BLaER1 treated with 17β-estradiol and CSF1 and Interleukin-3, amounts not matched to agents 10 nM and 100 nM (cell line): ENCODE measurements around the gene PDE2A.

ENCODE experiments used
- H3K27ac ChIP-seq, 11 experiments: shearing (Covaris generic); formaldehyde crosslinking; 2 replicates each; pipeline ENCODE4 v1.8.1; 2022
- H3K27me3 ChIP-seq, 11 experiments: shearing (Covaris generic); formaldehyde crosslinking; 2 replicates each; pipeline ENCODE4 v1.8.1; 2022
- H3K36me3 ChIP-seq, 11 experiments: shearing (Covaris generic); formaldehyde crosslinking; 2 replicates each; pipeline ENCODE4 v1.8.1; 2022
- H3K4me1 ChIP-seq, 10 experiments: shearing (Covaris generic); formaldehyde crosslinking; 2 replicates each; pipeline ENCODE4 v1.8.1; 2022
- H3K4me2 ChIP-seq, 11 experiments: shearing (Covaris generic); formaldehyde crosslinking; 2 replicates each; pipeline ENCODE4 v1.8.1; 2022
- H3K4me3 ChIP-seq, 10 experiments: shearing (Covaris generic); formaldehyde crosslinking; 2 replicates each; pipeline ENCODE4 v1.8.1; 2022
- H3K9ac ChIP-seq, 11 experiments: shearing (Covaris generic); formaldehyde crosslinking; 2 replicates each; pipeline ENCODE4 v1.8.1; 2022
- H3K9me3 ChIP-seq, 11 experiments: shearing (Covaris generic); formaldehyde crosslinking; replicated peaks in 1 of 11; 2 replicates each; pipeline ENCODE4 v1.8.1; 2022
- H4K20me1 ChIP-seq, 11 experiments: shearing (Covaris generic); formaldehyde crosslinking; 2 replicates each; pipeline ENCODE4 v1.8.1; 2022
- Cebpa-rat ChIP-seq, 11 experiments: shearing (Covaris generic); IDR thresholded peaks; 2 replicates each; pipeline ENCODE4 v1.8.1; 2022

PDE2A gene

DNA sequence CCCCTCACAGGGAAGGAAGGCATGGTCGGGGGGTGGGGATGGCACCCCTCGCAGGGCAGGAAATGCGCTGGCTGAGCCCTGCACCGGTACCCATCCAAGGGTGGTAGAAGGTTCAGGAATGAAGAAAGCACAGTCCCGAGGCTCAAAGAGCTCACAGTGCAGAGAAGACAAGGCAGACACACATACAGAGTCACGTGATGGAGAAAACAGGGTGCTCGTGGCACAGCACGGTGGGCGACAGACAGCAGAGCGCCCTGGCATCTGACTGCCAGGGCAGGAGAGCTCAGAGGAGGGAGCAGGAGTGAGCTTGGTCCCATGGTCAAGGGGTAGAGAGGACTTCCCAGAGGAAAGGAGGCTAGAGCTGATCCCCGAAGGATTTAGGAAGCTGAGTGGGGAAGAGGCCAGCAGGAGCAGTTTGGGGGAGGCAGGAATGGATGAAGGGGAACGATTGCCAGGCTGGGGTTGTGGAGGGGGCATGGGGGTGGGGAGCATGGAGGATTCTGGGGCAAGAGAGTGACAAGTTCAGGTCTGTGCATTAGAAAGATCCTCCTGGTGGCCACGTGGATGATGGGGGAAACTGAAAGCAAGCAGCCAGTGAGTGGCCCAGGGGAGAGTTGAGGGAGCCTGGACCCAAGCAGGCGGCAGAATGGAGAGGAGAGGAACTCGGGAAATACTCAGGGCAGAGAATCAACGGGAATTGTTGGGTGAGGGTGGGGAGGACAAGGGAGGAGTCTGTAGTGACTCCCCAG, 43.9 kb downstream of the PDE2A start:
- Histone ChIP-seq H3K27me3 (peaks cover 0 to 3% (median 0%) of the 10 kb centered on the region in 11 experiments; a peak in 7 of 22 replicates), H3K9ac (no peak overlapping the region), H3K27ac (no peak overlapping the region), H3K9me3 (no peaks in the 10 kb centered on the region), H3K4me1 (peaks cover under 1 to 47% (median 13%) of the 10 kb centered on the region in 10 experiments; a peak in 17 of 20 replicates), H3K36me3 (no peaks in the 10 kb centered on the region), H4K20me1 (no peaks in the 10 kb centered on the region; a peak in 2 of 22 replicates), H3K4me2 (no peak overlapping the region), H3K4me3 (no peak overlapping the region)
- no peak for TF ChIP-seq Cebpa-rat (IDR thresholded peaks at IDR 0.05)

DNA sequence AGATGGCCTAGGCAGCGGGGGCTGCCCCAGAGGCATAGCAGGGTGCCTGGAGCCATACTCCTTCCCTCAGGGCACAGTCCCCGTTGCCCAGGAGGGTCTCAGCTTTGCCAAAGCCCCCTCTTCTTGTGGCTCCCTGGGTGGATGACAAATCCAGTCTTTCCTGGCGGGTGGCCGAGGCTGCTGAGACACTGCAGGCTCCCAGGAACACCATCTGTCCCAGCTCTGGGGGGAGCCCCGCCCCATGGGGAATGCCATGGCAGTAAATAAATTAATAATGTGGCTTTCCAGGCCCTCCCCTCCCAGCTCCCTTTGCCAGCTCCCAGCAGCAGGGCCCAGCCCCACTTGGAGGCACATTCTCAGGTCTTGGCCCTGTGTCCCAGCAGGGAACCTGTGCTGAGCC, 45.0 kb downstream of the PDE2A start:
- H3K4me2 ChIP-seq = no peak overlapping the region
- H3K36me3 ChIP-seq = no peaks in the 10 kb centered on the region
- H3K27ac ChIP-seq = no peak overlapping the region
- TF ChIP-seq Cebpa-rat (IDR thresholded peaks at IDR 0.05) = no peak
- no peaks in the 10 kb centered on the region for H3K27me3 ChIP-seq
- no peak overlapping the region for H3K9ac ChIP-seq
- no peaks in the 10 kb centered on the region; a peak in 2 of 22 replicates for H4K20me1 ChIP-seq
- peaks cover 7 to 47% (median 22%) of the 10 kb centered on the region in 10 experiments; a peak in 18 of 20 replicates for H3K4me1 ChIP-seq
- H3K4me3 ChIP-seq = no peak overlapping the region
- no peaks in the 10 kb centered on the region for H3K9me3 ChIP-seq

DNA sequence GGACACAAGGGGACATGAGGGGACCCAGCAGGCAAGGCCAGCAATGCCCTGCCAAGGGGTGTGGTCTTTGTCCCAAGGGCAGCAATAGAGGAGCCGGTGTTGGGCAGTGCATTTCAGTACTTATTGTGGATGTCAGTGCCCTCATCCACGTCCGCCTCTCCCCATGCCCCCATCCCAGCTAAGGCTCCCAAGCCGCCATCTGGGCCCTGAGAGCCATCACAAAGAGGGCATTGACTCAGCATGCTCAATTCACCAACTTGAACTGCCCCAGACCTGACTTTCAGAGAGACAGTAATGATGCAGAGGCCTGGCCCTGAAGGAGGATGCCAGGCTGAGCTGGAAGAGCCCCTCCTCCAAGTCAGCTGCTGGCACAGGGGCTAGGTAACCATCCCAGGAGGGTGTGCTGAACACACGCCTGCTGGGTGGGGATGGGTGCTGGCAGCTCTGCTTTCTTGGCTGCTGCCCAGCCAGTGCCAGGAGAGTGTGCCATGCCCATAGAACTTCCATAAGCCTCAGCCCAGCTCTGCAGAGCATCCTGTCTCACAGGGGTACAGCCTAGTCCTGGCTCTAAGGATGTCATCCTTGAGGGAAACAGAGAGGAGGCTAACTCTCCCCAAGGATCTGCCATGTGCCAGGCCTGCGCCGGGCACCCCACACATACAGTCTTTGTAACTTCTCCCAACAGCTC, 46.5 kb downstream of the PDE2A start:
- peaks cover 7 to 36% (median 17%) of the 10 kb centered on the region in 10 experiments; a peak in 18 of 20 replicates for H3K4me1 ChIP-seq
- no peak for TF ChIP-seq Cebpa-rat (IDR thresholded peaks at IDR 0.05)

DNA sequence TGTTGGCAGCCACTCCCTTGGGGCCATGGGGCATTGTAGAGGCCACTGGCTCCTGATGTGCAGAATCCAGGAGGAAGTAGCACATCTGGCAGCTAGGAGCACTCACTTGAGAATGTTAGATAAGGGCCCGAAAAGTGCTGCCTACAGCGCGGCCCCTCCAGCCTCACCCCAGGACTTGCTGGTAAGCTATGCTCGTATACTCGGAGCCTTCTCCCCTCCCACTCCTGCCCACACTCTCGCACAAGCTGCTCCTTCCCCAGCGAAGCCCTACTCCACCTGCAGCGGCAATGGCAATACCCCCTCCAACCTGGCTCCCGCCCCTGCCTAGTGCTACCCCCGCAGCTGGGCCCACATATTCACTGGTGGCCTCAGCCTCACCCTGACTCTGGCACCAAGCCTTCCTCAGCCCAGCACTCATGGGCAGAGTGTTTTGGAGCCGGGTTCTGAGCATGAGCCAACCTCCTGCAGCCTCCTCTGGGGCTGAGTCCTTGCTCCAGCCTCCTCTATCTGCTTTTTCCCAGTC, 47.7 kb downstream of the PDE2A start:
- Histone ChIP-seq H3K27ac (peak overlapping the region in 4 of 11 experiments; percentile 62 to 81 (median 73); a peak in 4 of 22 replicates), H3K9ac (no peak overlapping the region)
- TF ChIP-seq Cebpa-rat (IDR thresholded peaks at IDR 0.05) = no peak

More for the DNA sequence above, 46.5 kb downstream of the PDE2A start:
- Histone ChIP-seq H3K9me3 (no peaks in the 10 kb centered on the region), H3K9ac (no peak overlapping the region), H3K36me3 (no peaks in the 10 kb centered on the region), H3K27ac (no peak overlapping the region), H3K27me3 (no peaks in the 10 kb centered on the region), H3K4me3 (no peak overlapping the region), H4K20me1 (no peaks in the 10 kb centered on the region; a peak in 1 of 22 replicates), H3K4me2 (no peak overlapping the region)

DNA sequence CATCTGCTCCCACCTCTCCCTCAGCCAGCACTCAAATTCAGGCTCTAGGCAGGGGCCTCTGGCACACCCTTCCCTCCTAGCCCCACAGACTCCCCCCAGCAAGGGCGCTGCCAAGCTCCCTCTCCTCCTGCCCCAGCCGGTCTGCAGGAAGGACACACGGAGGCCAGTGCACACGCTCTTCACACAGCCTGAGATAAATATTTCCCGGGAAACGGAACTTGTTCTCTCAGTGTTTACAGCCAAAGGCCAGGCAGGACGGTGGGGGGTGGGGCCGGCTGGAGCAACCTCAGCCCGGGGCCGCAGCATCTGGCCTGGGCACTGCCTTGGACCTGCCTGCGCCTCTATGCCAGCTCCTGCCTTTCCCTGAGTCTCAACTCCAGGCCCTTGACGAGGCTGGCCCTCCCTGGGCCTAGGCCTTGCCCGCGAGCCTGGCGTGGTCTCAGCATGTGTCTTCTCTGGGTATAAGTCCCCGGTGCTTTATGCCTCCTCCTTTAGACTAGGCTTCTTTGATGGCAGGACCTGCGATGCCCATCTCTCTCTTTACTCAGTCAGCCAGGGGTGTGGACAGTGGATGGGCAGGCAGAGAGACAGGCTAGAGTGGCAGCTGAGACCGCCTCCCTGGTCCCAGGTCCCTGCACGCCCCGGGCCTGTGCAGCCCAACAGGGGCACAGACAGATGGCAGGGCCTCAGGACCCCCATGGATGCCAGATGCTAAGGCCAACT, 48.4 kb downstream of the PDE2A start:
- TF ChIP-seq Cebpa-rat (IDR thresholded peaks at IDR 0.05) = no peak
- no peaks in the 10 kb centered on the region; a peak in 1 of 22 replicates for H4K20me1 ChIP-seq
- H3K9ac ChIP-seq = peak overlapping the region in 3 of 11 experiments; percentile 21 to 46 (median 42); a peak in 3 of 22 replicates
- H3K27me3 ChIP-seq = no peaks in the 10 kb centered on the region
- H3K4me3 ChIP-seq = no peak overlapping the region
- peak overlapping the region in 7 of 11 experiments; percentile 59 to 76 (median 70); a peak in 12 of 22 replicates for H3K4me2 ChIP-seq
- no peaks in the 10 kb centered on the region for H3K36me3 ChIP-seq
- H3K27ac ChIP-seq = peak overlapping the region in 7 of 11 experiments; percentile 48 to 81 (median 65); a peak in 14 of 22 replicates
- H3K4me1 ChIP-seq = peaks cover 7 to 43% (median 26%) of the 10 kb centered on the region in 10 experiments; a peak in 19 of 20 replicates
- H3K9me3 ChIP-seq = no peaks in the 10 kb centered on the region

More for the DNA sequence above, 47.7 kb downstream of the PDE2A start:
- peaks cover 7 to 37% (median 20%) of the 10 kb centered on the region in 10 experiments; a peak in 18 of 20 replicates for H3K4me1 ChIP-seq
- H3K4me2 ChIP-seq = peak overlapping the region in 3 of 11 experiments; percentile 18 to 76 (median 21); a peak in 3 of 22 replicates
- H3K36me3 ChIP-seq = no peaks in the 10 kb centered on the region
- H3K4me3 ChIP-seq = no peak overlapping the region
- H3K9me3 ChIP-seq = no peaks in the 10 kb centered on the region
- no peaks in the 10 kb centered on the region; a peak in 1 of 22 replicates for H4K20me1 ChIP-seq
- no peaks in the 10 kb centered on the region for H3K27me3 ChIP-seq

DNA sequence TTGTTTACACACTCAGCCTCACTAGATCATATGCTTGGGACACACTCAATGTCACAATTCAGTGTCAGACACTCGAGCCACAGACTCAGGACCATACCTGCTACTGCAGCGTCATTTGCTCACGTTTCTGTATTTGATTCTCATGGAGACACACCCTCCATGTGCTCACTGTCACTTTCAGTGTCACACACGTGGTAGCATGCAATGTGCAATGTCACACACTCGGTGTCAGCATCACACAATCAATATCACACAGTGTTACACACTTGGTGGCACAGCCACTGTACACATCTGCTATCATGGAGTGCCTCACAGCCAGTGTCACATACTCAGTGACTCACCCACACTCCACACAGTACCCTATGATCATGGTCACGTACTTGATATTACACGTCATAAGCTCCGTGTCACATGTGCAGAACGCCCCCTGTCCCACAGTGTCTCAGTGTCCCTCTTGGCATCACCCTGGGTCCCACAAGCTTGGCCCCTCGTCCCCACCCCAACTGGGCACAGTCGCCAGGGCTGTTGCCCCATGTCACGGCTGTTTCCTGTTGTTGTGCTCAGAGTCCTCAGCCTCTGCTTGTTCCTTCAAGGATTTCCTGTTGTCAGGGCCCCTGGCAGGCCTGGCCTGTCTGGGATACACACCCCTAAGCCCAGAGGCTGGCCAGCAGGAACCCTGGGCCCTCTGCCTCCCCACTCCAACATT, 49.6 kb downstream of the PDE2A start:
- Histone ChIP-seq H3K27ac (peak overlapping the region in 8 of 11 experiments; percentile 22 to 81 (median 64); a peak in 16 of 22 replicates), H4K20me1 (no peaks in the 10 kb centered on the region; a peak in 1 of 22 replicates), H3K9ac (peak overlapping the region in 6 of 11 experiments; percentile 19 to 59 (median 40); a peak in 8 of 22 replicates), H3K27me3 (no peaks in the 10 kb centered on the region), H3K4me3 (no peak overlapping the region), H3K4me1 (peaks cover 7 to 52% (median 32%) of the 10 kb centered on the region in 10 experiments), H3K36me3 (no peaks in the 10 kb centered on the region), H3K9me3 (no peaks in the 10 kb centered on the region), H3K4me2 (peak overlapping the region; percentile 11 to 76 (median 63); a peak in 19 of 22 replicates)
- TF ChIP-seq Cebpa-rat (IDR thresholded peaks at IDR 0.05) = no peak

DNA sequence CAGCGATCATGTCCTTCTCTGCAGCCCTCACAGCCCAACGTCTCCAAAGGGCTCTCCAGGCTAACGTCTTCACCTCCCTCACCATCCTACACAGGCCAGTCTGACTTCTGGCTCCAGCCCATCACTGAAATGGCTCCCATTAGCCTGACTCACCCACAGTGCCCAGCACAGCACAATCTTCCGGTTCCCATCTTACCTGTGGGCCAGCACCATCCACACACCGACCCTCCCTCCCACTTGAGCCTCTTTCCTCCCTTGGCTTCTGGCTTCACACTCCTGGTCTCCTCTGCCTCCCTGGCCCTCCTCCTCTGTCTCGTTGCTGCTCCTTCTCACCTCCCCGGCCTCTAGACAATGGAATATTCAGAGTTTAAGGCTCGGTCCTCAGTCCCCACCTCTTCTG, 51.2 kb downstream of the PDE2A start:
- Histone ChIP-seq H3K9me3 (no peaks in the 10 kb centered on the region), H3K9ac (no peak overlapping the region), H3K27ac (no peak overlapping the region), H3K27me3 (no peaks in the 10 kb centered on the region), H3K4me3 (no peak overlapping the region), H4K20me1 (no peaks in the 10 kb centered on the region), H3K4me1 (peaks cover 7 to 58% (median 34%) of the 10 kb centered on the region in 10 experiments), H3K4me2 (no peak overlapping the region; a peak in 1 of 22 replicates), H3K36me3 (no peaks in the 10 kb centered on the region)
- TF ChIP-seq Cebpa-rat (IDR thresholded peaks at IDR 0.05) = no peak

DNA sequence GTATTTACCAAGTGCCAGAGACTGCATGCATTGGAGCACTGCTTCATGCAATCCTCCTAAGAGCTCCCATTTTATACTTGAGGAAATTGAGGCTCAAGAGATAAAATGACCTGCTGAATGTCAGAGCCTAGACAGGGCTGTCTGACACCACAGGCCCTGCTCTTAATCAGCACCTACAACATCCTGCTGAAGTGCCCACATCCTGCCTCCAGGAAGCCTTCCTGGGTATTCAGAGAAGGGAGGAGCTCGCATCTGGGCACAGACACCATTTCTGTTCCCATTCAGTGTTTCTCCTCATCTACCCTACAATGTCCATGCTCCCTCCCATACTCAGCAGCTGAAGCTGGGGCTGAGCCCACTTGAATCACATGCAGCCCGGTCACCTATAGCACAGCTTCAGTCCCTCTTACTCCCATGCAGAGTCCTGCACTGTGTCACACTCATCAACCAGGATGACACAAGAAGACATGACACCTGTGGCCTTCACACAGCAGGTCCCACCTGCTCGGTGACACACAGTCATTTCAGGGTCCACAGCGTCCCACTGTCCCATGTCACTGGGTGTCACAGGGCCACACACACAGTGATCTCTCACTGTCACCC, 53.1 kb downstream of the PDE2A start:
- no peak overlapping the region for H3K4me3 ChIP-seq
- peak overlapping the region in 9 of 11 experiments; percentile 7 to 81 (median 53); a peak in 14 of 22 replicates for H3K4me2 ChIP-seq
- no peak for TF ChIP-seq Cebpa-rat (IDR thresholded peaks at IDR 0.05)
- H3K27ac ChIP-seq = no peak overlapping the region
- peaks cover 11 to 71% (median 52%) of the 10 kb centered on the region in 10 experiments for H3K4me1 ChIP-seq
- no peak overlapping the region for H3K9ac ChIP-seq
- H4K20me1 ChIP-seq = no peaks in the 10 kb centered on the region
- H3K27me3 ChIP-seq = no peaks in the 10 kb centered on the region
- no peaks in the 10 kb centered on the region for H3K36me3 ChIP-seq
- H3K9me3 ChIP-seq = no peaks in the 10 kb centered on the region
